ENCODE measurements around the gene DOCK10. TPM values are rescaled to one million over a fixed set of nuclear protein-coding genes. Genes with fewer than 3 reads are reported as not detected.

Gene DOCK10
- total RNA-seq, 1 donor from 2014 or later: 172 TPM

DNA sequence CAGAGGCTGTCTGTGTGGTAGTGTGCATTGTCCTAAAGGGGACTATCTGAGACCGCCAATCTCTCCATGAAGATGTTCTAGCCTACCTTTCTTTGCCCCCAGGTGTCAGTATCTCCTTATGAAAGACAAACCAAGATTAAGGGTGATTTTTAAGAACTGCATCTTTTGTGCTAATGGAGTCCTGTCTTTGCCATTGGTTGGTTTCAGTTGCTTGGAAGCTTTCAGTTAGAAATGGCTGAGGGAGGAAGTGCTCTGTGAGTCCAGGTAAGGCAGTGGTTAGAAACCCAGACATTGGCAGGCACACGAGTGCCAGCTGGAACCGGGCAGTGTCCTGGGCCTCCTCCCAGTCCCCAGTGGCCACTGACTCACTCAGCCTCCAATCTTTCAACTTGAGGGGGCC lies 111.3 kb downstream of the DOCK10 start:
- POLR2A ChIA-PET: no interaction called here
- TF ChIP-seq, protein P1, sequence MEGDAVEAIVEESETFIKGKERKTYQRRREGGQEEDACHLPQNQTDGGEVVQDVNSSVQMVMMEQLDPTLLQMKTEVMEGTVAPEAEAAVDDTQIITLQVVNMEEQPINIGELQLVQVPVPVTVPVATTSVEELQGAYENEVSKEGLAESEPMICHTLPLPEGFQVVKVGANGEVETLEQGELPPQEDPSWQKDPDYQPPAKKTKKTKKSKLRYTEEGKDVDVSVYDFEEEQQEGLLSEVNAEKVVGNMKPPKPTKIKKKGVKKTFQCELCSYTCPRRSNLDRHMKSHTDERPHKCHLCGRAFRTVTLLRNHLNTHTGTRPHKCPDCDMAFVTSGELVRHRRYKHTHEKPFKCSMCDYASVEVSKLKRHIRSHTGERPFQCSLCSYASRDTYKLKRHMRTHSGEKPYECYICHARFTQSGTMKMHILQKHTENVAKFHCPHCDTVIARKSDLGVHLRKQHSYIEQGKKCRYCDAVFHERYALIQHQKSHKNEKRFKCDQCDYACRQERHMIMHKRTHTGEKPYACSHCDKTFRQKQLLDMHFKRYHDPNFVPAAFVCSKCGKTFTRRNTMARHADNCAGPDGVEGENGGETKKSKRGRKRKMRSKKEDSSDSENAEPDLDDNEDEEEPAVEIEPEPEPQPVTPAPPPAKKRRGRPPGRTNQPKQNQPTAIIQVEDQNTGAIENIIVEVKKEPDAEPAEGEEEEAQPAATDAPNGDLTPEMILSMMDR (IDR thresholded peaks at IDR 0.05): no peak
- peaks cover 63% of the 10 kb centered on the region for H3K36me3 Mint-ChIP-seq (ENCODE audit: low read depth)
- ATAC-seq (ENCODE audit: low read depth): peak; percentile 45
- intact Hi-C loops (cut with micrococcal nuclease): loop anchor here (1.0 kb wide), 2 partner anchors 71 to 729 kb away; no protein-coding TSS in a partner anchor
- DNase-seq: no peak
- H3K9me3 Mint-ChIP-seq: no peaks in the 10 kb centered on the region
- CTCF ChIA-PET: interaction anchor here (0.6 to 11.3 kb wide), 2 partner anchors 71 to 260 kb away, joined by 3 to 77 read pairs; no protein-coding TSS in a partner anchor
- no peaks in the 10 kb centered on the region for H3K27me3 Mint-ChIP-seq
- H3K4me1 Mint-ChIP-seq: peaks cover 93% of the 10 kb centered on the region
- no peak overlapping the region for H3K4me3 Mint-ChIP-seq
- H3K27ac Mint-ChIP-seq: peak overlapping the region; percentile 62

- H3K36me3 Mint-ChIP-seq (ENCODE audit: low read depth): peaks cover 71% of the 10 kb centered on the region
- H3K27ac Mint-ChIP-seq: peak overlapping the region; percentile 62
- H3K4me3 Mint-ChIP-seq: peak overlapping the region; percentile 32
- ChIA-PET CTCF (interaction anchor here (11.3 kb wide), 1 partner anchor 71 kb away, joined by 77 read pairs; no protein-coding TSS in a partner anchor), POLR2A (no interaction called here)
- H3K27me3 Mint-ChIP-seq: no peaks in the 10 kb centered on the region
- H3K4me1 Mint-ChIP-seq: peaks cover 98% of the 10 kb centered on the region
- intact Hi-C loops (cut with micrococcal nuclease): no loop called here
- H3K9me3 Mint-ChIP-seq: no peaks in the 10 kb centered on the region
- TF ChIP-seq, protein P1 (IDR thresholded peaks at IDR 0.05): no peak
- ATAC-seq (ENCODE audit: low read depth): no peak
- DNase-seq: no peak
Measured at GRCh38 chr2:224930124-224930523, 112.1 kb downstream of the DOCK10 start.

DNA sequence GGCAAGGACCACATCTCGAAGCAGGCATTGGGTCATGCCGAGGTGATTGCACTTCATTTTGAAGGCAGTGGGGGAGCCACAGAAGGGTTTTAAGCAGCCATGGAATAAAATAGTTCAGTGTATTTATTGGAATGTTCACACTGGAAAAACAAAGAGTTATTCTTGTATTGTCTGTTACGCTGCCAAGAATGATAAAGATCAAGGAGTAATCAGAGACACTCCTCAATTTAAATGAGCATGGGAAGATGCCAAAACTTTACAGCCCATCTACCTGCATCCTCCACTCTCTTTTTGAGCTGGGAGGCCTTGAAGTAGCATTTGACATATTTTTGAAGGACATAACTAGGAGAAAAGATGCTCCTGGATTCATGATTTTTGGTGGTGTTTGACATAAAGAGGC lies 112.8 kb downstream of the DOCK10 start:
- intact Hi-C loops (cut with micrococcal nuclease): loop anchor here (5.0 to 10.0 kb wide), 2 partner anchors 185 to 348 kb away; no protein-coding TSS in a partner anchor
- ATAC-seq (ENCODE audit: low read depth) (no peak), DNase-seq (no peak)
- TF ChIP-seq, protein P1 (IDR thresholded peaks at IDR 0.05): no peak
- Mint-ChIP-seq H3K36me3 (ENCODE audit: low read depth) (peaks cover 74% of the 10 kb centered on the region), H3K4me3 (no peak overlapping the region), H3K4me1 (peaks cover 99% of the 10 kb centered on the region), H3K9me3 (no peaks in the 10 kb centered on the region), H3K27me3 (no peaks in the 10 kb centered on the region), H3K27ac (peak overlapping the region; percentile 78)
- ChIA-PET CTCF (interaction anchor here (11.3 kb wide), 1 partner anchor 72 kb away, joined by 77 read pairs; no protein-coding TSS in a partner anchor), POLR2A (interaction anchor here (0.9 kb wide), 1 partner anchor 15 kb away, joined by 3 read pairs; no protein-coding TSS in a partner anchor)

DNA sequence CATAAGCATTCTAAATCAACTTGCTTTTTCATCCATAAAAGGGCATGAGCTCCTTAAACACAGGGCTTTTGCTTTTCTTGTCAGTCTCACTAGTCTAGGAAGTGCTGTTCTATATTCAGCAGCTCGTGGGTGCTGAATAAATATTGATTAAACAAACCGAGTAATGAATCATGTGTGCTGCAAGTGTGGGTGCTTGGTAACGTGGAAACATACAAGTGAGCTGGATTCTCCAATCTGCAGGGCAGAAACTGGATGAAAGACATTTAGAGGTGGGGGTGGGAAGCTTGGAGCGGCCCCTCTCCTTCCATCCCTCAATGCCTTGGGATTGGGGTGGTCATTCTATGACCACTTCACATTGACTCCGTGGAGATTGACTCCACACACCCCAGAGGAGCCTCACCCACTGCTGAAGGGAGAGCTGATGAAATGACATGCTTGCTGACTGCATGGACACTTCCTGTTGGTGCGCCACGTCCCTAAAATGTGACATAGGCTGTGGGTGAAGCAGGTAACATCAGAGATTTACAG lies 114.6 kb downstream of the DOCK10 start:
- Mint-ChIP-seq H3K27me3 (no peaks in the 10 kb centered on the region), H3K9me3 (no peaks in the 10 kb centered on the region), H3K4me3 (peak overlapping the region; percentile 11), H3K36me3 (ENCODE audit: low read depth) (peaks cover 76% of the 10 kb centered on the region), H3K4me1 (peaks cover 98% of the 10 kb centered on the region), H3K27ac (peak overlapping the region; percentile 78)
- no peak for ATAC-seq (ENCODE audit: low read depth)
- ChIA-PET CTCF (interaction anchor here (11.3 kb wide), 1 partner anchor 74 kb away, joined by 77 read pairs; no protein-coding TSS in a partner anchor), POLR2A (interaction anchor here (0.6 to 2.9 kb wide), 8 partner anchors 11 to 46 kb away, joined by 3 to 23 read pairs (median 4); no protein-coding TSS in a partner anchor)
- TF ChIP-seq, protein P1 (IDR thresholded peaks at IDR 0.05): no peak
- intact Hi-C loops (cut with micrococcal nuclease): loop anchor here (1.0 to 10.0 kb wide), 3 partner anchors 11 to 350 kb away; no protein-coding TSS in a partner anchor
- DNase-seq: no peak

DNA sequence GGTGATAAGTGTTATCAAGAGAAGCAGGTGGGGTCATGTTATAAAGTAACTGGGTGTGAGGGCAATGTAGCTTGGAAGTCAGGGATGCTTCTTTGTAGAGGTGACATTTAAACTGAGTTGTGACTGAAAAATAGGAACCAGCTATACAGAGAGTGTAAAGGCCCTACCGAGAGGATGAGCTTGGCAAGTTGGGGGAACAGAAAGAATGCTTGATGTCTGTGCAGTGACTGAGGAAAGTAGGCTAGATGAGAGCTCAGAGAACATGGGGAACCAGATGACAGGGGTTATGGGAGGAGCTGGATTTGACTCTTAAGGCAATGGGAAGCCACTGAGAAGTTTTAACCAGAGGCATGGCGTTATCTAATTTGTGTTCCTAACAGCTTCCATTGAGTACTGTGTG lies 115.3 kb downstream of the DOCK10 start:
- Mint-ChIP-seq H3K27me3 (no peaks in the 10 kb centered on the region), H3K9me3 (no peaks in the 10 kb centered on the region), H3K27ac (peak overlapping the region; percentile 78), H3K4me3 (peak overlapping the region; percentile 44), H3K36me3 (ENCODE audit: low read depth) (peaks cover 76% of the 10 kb centered on the region), H3K4me1 (peaks cover 98% of the 10 kb centered on the region)
- intact Hi-C loops (cut with micrococcal nuclease): loop anchor here (1.0 to 10.0 kb wide), 3 partner anchors 11 to 350 kb away; no protein-coding TSS in a partner anchor
- ATAC-seq (ENCODE audit: low read depth) (peak; percentile 35), DNase-seq (no peak)
- ChIA-PET POLR2A (interaction anchor here (0.6 to 2.9 kb wide), 6 partner anchors 11 to 32 kb away, joined by 3 to 23 read pairs (median 6); no protein-coding TSS in a partner anchor), CTCF (interaction anchor here (0.7 to 11.3 kb wide), 2 partner anchors 75 to 409 kb away, joined by 3 to 77 read pairs; no protein-coding TSS in a partner anchor)
- TF ChIP-seq, protein P1 (IDR thresholded peaks at IDR 0.05): no peak
